Endothelial cell of umbilical vein (primary cell): ENCODE data around the gene ELAC1. TPM values are rescaled to one million over a fixed set of nuclear protein-coding genes. Genes with fewer than 3 reads are reported as not detected.

Experiments used
- BruUV-seq: library from RNA; stranded (reverse); fragments of 400-500 nt; replicated peaks from 2 replicates; lab custom pipeline; 2021; lab: Mats Ljungman, UMichigan
- CTCF ChIA-PET: fragments of 300-600, 350-600 bp; sonication (Branson Sonifier 250); formaldehyde crosslinking; loops from one replicate; lab custom pipeline; 2021; ENCODE audit warnings: antibody characterized with exemption, inconsistent platforms; lab: Charles Lee
- POLR2A ChIA-PET: fragments of 300-600, 350-600 bp; sonication (Branson Sonifier 250); formaldehyde crosslinking; loops from one replicate; lab custom pipeline; 2021; ENCODE audit warnings: antibody characterized with exemption, inconsistent platforms; lab: Charles Lee
- DNase-seq: peaks from one replicate; pipeline ENCODE4 v3.0.0-alpha.2; 2011; ENCODE audit warnings: low read depth, low spot score
- FAIRE-seq: peaks from 2 replicates; lab custom pipeline; 2011; peaks lifted over from hg19 to GRCh38; lab: Jason Lieb, UNC
- H2AFZ ChIP-seq: 2 replicates; pipeline ENCODE4 v1.6.0; 2012; ENCODE audit warnings: low read depth, low read length, control low read depth, inconsistent platforms
- H3K27ac ChIP-seq: 2 replicates; pipeline ENCODE4 v1.5.1; 2011; ENCODE audit warnings: low read depth, mild to moderate bottlenecking, control low read depth, low read length, moderate library complexity; ENCODE audit not compliant: insufficient read depth
- H3K27me3 ChIP-seq, 2 experiments: 2 replicates each; pipeline versions ENCODE4 v1.6.0 to v1.6.1; 2011; ENCODE audit warnings: low read length in 2 of 2, mixed read lengths in 1 of 2; ENCODE audit not compliant: control insufficient read depth in 2 of 2, insufficient read depth in 2 of 2
- H3K36me3 ChIP-seq, 2 experiments: 2 replicates in 1 of 2; 3 replicates in 1 of 2; pipeline ENCODE4 v1.5.1; 2011; ENCODE audit warnings: low read length in 2 of 2, mild to moderate bottlenecking in 1 of 2, moderate library complexity in 1 of 2; ENCODE audit not compliant: control insufficient read depth in 2 of 2, insufficient read depth in 2 of 2; ENCODE audit errors: extremely low read depth in 1 of 2
- H3K4me1 ChIP-seq: 3 replicates; pipeline ENCODE4 v1.5.1; 2011; ENCODE audit warnings: mild to moderate bottlenecking, low read length; ENCODE audit not compliant: control insufficient read depth, insufficient read depth; ENCODE audit errors: extremely low read depth
- H3K4me2 ChIP-seq: 2 replicates; pipeline ENCODE4 v1.6.1; 2011; ENCODE audit warnings: low read length, control low read depth, mixed read lengths; ENCODE audit not compliant: insufficient read depth
- H3K4me3 ChIP-seq, 3 experiments: fragments of 200-600 bp in 1 of 3; sonication (generic), shearing (Covaris generic) in 1 of 3; replicated peaks in 1 of 3; 2 replicates each; pipeline ENCODE4 v1.5.1; 2011 to 2016; ENCODE audit warnings: control low read depth in 3 of 3, low read length in 3 of 3, mild to moderate bottlenecking in 2 of 3, inconsistent platforms in 1 of 3, low read depth in 1 of 3, moderate library complexity in 1 of 3; ENCODE audit not compliant: insufficient read depth in 1 of 3
- H3K79me2 ChIP-seq: 2 replicates; pipeline ENCODE4 v1.6.0; 2012; ENCODE audit warnings: low read length, inconsistent platforms; ENCODE audit not compliant: control insufficient read depth, insufficient read depth
- H3K9ac ChIP-seq: replicated peaks from 2 replicates; pipeline ENCODE3; 2011; ENCODE audit warnings: low read length, control low read depth; ENCODE audit not compliant: insufficient read depth; ENCODE audit errors: extremely low read depth
- H3K9me1 ChIP-seq: replicated peaks from 3 replicates; pipeline ENCODE4 v1.6.0; 2011; ENCODE audit warnings: mild to moderate bottlenecking, low read length; ENCODE audit not compliant: control insufficient read depth, insufficient read depth; ENCODE audit errors: extremely low read depth
- H3K9me3 ChIP-seq: replicated peaks from 2 replicates; pipeline ENCODE4 v1.5.1; 2012; ENCODE audit warnings: low read length, inconsistent platforms; ENCODE audit not compliant: control insufficient read depth, insufficient read depth
- H4K20me1 ChIP-seq: replicated peaks from 2 replicates; pipeline ENCODE3; 2011; ENCODE audit warnings: mild to moderate bottlenecking, low read length; ENCODE audit not compliant: control insufficient read depth, insufficient read depth; ENCODE audit errors: extremely low read depth
- CTCF ChIP-seq, 2 donors: IDR thresholded peaks; 1 replicate in 1 of 2; 2 replicates in 1 of 2; pipeline ENCODE4 v1.5.1; 2011; ENCODE audit warnings: low read length in 2 of 2, mild to moderate bottlenecking in 2 of 2, moderate library complexity in 2 of 2, control low read depth in 1 of 2, inconsistent platforms in 1 of 2, low read depth in 1 of 2; ENCODE audit not compliant: insufficient read depth in 1 of 2; ENCODE audit errors: extremely low read depth in 1 of 2
- GATA2 ChIP-seq: IDR thresholded peaks from 2 replicates; pipeline ENCODE4 v1.7.0; 2011; ENCODE audit warnings: low read depth, mild to moderate bottlenecking, moderate library complexity, mixed read lengths, low read length; ENCODE audit not compliant: insufficient read length, insufficient read depth
- MYC ChIP-seq: IDR thresholded peaks from one replicate; pipeline ENCODE4 v1.6.1; 2011; ENCODE audit warnings: mild to moderate bottlenecking, low read depth, low read length
- dilution Hi-C: fragments of 300-500 bp; cut with MboI; formaldehyde crosslinking; loops from one replicate; pipeline ENCODE4 v1.15.0; 2019; ENCODE audit warnings: low sequenced_read_pairs; ENCODE audit not compliant: extremely low pct_ligation_motif_present
- intact Hi-C: fragments of 100-400 bp; cut with micrococcal nuclease; formaldehyde crosslinking; loops from one replicate; pipeline ENCODE4 v1.10.0; 2022
- polyA plus RNA-seq, 4 experiments: library from polyadenylated mRNA; depleted of rRNA in 3 of 4; stranded (reverse) in 3 of 4; unstranded in 1 of 4; fragments of >200 nt; gene quantifications; 2 replicates each; pipeline versions ENCODE4 v1.2.1 to v1.2.3, GENCODE V29; 2011 to 2012; ENCODE audit warnings: missing spikeins in 1 of 4
- total RNA-seq: library from RNA; stranded (reverse); gene quantifications from 2 replicates; pipeline ENCODE4 v1.2.3, GENCODE V29; 2021

The ELAC1 gene
- total and polyA plus RNA-seq, 2 donors (not counting 3 experiments of a cell fraction or from before 2014, with no cell fraction given), result 3.6 to 7.6 TPM

GRCh38 chr18:51006061-51006818, 38.4 kb downstream of the ELAC1 start:
- FAIRE-seq (no peak), DNase-seq (no peak)
- no peak overlapping the region for H3K27ac ChIP-seq
- no peaks in the 10 kb centered on the region for H4K20me1 ChIP-seq
- no peak overlapping the region for H3K9ac ChIP-seq
- dilution Hi-C loops (no loop called here), intact Hi-C loops (no loop called here)
- H3K4me2 ChIP-seq, result no peak overlapping the region
- H2AFZ ChIP-seq, result no peak overlapping the region
- no peaks in the 10 kb centered on the region for H3K9me3 ChIP-seq
- POLR2A ChIA-PET, result no interaction called here
- H3K79me2 ChIP-seq, result no peaks in the 10 kb centered on the region
- no peaks in the 10 kb centered on the region for H3K9me1 ChIP-seq
- CTCF ChIA-PET, result no interaction called here
- no peaks in the 10 kb centered on the region for H3K4me1 ChIP-seq
- no peaks in the 10 kb centered on the region for H3K27me3 ChIP-seq
- no peak for TF ChIP-seq MYC
- no peak for TF ChIP-seq GATA2
- TF ChIP-seq CTCF (IDR thresholded peaks at IDR 0.05; ENCODE audit: extremely low read depth in 1 of 2, insufficient read depth in 1 of 2, low read depth in 1 of 2, low read length in 2 of 2), result no peak
- no peak overlapping the region for H3K4me3 ChIP-seq
- no peaks in the 10 kb centered on the region for H3K36me3 ChIP-seq
- no TSS peak for BruUV-seq
